CD4-positive, alpha-beta T cell treated with Interleukin-4 for 4 hours (primary cell): ENCODE results near the gene CENPE.

ENCODE experiments used
- DNase-seq: peaks from one replicate; pipeline ENCODE4 v3.0.0-alpha.2; 2020

Gene CENPE

DNA sequence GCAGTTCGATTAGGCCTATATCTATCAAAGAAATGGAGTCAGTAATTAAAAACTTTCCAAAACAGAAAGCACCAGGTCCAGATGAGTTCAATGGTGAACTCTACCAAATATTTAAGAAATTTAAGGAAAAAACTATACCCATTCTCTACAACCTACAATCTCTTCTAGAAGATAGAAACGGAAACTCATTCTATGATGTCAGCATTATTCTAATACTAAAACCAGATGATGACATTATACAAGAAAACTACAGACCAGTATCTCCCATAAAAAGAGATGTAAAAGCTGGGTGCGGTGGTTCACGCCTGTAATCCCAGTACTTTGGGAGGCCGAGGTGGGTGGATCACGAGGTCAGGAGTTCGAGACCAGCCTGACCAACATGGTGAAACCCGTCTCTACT lies 69.0 kb downstream of the CENPE start:
- DNase-seq, result no peak

DNA sequence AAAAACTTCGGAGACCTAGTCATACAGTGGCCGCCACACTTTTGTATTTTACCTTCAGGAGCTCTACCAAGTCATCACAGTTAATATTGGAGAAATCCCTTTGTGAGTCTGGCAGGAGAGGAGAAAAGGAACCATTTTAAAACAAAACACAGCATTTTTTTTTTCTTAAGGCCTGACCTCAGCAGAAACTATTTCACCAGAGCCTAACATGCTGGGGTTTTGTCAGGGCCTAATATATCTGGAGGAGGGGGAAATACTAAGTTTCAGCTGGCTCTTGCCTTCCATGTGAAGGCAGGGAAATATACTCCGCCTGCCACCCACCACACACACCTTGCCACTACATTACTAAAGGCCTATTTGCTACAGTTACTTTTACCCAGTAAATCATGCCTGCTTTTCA lies 72.0 kb downstream of the CENPE start:
- DNase-seq, result no peak

DNA sequence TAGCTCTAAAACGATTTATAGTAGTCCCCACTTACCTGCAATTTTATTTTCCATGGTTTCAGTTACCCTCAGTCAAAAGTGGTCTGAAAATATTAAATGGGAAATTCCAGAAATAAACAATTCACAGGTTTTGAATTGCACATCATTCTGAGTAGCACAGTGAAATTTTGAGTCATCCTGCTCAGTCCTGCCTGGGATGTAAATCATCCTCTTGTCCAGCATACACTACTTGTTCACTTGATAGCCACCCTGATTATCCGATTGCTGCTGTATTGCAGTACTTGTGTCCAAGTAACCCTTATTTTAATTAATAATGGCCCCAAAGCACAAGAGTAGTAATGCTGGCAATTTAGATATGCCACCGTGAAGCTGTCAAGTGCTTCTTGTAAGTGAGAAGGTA lies 75.0 kb downstream of the CENPE start:
- DNase-seq, result no peak

DNA sequence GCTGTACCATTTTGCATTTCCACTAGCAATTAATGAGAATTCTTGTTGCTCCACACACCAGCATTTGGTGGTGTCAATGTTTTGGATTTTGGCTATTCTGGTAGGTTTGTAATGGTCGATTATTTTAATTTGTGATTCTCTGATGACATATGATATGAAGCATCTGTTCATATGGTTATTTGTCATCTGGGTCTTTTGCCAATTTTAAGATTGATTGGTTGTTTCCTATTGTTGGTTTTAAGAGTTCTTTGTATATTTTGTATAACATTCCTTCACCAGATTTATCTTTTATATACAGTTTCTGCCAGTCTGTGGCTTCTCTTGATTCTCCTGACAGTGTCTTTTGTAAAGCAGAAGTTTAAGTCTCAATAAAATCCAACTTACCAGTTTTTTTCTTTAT lies 80.0 kb downstream of the CENPE start:
- DNase-seq, result no peak

DNA sequence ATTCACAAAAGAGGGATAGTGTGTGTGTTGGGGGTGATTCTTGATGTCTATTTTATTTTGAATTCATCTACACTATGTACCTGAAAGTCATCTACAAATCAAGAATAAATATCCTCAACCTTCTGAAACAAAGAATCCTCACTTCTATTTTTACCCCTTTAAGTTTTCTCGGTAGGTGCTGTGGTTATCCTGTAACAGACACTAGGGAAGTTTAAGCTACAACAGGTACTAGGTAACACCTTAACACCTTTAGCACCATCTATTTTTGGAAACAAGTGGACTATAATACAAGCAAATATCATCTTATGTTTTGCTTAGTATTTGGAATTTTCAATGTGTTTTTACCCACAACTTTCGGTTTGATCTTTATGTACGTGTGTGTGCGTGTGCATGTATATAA lies 86.5 kb downstream of the CENPE start:
- DNase-seq, result no peak

DNA sequence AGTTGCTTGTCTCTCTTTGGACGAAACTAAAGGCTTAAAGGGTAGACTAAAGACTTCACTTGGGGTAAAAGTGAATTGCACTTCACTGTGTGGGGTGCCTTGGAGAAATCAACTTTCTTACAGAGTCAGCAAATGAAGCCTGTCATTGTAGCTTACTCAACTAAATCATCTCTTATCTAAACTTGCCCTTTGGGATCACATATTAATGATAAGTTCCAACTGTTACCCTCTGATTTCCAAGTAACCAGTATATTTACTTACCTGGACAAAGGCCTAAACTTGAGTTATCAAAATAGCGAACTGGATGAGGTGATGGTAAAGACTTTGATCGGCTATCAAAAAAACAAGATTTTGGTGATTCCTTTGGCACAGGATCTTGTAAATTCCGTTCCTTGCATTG lies 89.6 kb downstream of the CENPE start:
- no peak for DNase-seq

DNA sequence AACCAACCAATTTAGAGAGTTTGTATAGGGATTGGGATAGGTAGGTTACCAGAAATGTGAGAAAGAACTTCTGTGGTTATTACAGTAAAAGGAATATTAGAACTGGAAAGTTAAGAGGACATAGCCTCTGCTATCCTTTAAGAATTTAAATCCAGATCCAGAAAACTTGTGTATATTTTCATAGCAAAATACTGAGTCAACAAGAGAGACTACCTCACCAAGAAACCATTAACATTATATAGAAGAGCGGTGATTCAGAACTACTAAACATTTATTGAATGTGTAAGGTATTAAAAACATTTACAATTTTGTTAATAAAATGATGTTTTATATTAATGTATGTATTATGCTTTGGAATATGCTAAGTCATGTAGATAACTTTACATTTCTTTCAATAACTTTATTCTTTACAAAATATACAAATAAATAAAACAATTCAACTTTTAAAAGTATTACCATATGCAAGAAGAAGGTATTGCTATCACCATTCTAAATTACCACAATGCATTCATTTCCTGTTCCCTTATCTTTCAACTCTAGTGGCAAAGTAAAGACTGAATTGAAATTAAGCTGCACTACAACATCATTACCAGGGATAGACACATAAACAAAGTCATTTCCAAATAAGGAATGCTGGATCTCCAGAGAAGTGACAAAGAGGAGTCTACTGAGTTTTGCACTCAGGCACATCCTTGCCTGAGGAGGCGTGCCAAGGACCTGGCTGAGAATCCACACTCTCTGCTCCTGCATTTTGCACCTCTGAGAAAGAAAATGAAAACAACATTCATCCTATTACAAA lies 92.4 kb downstream of the CENPE start:
- DNase-seq, result no peak

DNA sequence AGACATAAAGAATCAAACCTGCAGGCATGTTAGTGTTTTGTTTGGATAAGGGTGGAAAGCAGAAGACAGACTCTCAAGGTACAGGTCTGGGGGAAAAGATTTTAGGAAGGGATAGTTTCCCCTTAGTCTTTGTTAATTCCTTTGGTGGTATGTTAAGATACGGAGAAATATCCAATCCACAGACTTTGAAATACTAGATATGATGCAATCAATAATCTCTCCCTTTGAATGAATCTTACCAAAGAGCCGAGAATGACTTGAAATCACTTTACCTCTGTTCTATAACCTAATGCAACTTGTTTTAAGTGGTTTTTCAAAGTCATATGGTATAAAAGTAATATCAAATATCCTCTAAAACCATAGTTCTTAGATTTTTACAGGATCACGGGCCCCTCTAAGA lies 93.3 kb downstream of the CENPE start:
- no peak for DNase-seq

DNA sequence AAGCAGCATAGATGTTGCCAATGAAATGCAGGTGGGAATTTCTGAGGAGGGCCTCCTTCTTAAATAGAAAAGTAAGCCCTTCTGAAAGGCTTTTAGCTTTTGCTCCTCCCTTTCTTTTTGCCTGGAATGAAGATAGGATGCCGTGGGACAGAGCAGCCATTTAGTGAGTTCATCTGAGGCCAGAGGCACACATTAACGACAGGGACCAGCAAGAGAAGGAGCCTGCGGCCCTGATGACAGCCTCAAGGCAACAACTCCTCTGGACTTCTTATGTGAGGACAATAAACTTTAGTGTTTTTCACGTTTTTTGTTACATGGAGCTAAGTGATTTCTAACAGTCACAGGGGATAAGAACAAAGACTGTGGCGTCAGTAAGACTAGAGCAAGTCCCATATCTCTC lies 97.5 kb downstream of the CENPE start:
- DNase-seq, result no peak

DNA sequence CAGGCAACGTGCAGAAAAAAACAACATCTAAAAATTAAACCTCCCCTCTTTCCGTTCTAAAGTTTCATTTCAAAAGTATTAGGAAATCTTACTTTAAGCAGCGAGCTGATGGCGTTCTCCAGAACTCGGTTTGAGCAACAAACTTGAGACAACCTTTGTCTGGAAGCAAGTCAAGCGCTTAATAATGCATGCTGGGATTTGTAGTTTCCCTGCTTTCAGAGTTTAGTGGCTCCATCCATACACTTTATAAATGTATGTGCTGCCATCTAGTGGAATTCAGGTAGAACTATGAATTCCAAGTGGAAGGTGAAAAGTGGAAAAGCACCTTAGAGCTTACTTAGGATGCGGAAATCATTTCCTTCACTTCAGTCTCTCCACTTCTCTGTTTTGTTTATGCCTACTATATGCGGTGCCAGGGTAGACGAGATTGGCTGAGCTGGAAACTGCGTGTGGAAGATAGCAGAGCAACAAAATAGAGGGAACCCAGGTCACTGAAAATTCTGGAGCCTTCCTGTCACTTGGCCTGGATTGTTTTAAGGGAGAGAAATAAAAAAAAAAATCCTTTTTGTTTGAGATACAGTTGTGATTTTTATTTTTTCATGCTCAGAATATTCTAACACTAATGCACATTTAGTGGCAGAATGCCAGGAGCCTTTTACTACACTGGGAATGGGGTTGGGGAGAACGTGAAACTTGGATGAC lies 98.3 kb downstream of the CENPE start, which contains the start of gene BDH2:
Gene BDH2 (minus strand): TSS at position 144 of the 702 bp plus-strand sequence. CDS start 3,580 bp downstream, outside the sequence.
- DNase-seq, result peak; percentile 91

DNA sequence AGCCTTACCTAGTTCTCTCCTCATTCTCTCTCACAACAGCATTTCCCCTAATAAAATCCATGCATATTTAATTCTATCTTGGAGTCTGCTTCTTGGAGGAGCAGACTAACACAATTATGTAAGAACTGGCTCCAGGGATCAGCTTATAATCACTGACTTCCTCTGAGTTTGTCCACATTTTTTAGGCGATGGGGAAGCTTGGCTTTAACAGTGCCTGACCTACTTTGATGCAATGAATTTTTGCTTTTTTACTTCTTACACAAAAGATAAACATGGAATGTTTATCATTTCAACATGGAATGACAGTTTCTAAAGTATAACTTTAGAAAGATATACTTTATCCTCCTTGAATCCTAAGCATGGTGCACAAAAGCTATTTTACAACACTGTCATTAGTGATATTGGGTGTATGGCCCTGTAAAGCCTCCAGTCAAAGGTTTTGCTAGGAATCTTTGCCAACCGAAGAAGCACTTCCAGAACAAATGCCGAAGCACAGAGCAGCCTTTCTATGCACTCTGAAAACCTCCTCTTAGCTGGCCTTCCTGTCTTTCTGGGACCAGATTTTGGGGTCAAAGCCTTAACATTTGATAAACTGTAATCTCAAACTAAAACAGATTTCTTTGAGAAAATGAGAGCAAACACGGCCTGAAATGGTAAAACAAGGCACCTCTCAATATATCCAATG lies 99.2 kb downstream of the CENPE start:
- no peak for DNase-seq

DNA sequence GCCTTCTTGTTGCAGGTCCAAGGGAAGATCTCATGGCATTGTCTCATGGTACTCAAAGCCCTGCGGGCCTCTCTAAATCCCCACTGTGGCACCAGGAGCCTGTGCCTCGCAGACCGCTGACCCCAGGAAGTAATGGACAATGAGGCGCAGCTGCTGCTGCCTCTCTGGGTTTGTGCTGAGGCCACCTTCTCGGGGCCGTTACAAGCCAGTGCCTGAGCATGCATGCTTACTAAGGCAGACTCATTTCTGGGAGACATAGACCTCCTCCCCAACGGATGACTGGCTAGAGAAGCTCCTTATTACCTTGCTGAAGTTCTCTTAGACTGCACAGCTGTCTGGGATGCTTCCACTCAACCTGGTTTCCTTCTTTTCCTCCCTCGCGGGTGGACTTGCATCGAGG lies 99.8 kb downstream of the CENPE start:
- DNase-seq, result no peak

DNA sequence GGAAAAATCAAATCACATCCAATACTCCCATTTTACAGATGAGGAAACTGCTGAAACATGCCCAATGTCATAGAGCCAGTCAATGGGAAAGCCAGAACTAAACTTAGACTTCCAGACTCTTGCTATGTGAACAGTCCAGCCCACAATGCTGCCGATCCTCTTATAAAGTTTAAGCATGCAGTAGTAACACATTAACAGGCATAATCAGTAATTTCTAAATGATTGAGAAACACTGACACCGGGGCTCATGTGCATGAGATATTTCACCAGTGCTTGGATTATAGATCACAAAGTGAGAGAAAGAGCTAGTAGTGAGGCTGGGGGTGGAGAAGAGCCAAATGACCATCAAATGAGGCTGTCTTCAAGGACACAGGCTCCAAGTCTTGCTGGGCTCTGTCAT lies 101.0 kb downstream of the CENPE start:
- DNase-seq, result no peak

DNA sequence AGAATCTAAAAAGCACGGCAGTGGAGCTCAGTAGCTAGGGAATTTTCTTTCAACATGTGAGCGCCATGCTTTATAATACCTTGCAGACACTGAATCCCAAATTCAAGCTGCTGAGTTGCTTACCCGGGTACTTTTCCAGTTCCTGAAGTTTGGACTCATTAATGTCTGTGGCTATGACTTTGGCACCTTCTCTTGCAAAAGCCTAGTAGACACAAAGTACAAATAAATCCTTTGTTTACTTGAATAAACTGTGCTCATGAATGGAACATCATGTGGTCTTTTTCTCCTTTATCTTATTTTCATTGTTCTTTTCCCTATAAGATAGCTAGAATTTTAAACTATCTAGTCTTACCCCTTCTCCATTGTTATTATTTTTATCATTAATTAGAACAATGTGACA lies 103.1 kb downstream of the CENPE start:
- no peak for DNase-seq

DNA sequence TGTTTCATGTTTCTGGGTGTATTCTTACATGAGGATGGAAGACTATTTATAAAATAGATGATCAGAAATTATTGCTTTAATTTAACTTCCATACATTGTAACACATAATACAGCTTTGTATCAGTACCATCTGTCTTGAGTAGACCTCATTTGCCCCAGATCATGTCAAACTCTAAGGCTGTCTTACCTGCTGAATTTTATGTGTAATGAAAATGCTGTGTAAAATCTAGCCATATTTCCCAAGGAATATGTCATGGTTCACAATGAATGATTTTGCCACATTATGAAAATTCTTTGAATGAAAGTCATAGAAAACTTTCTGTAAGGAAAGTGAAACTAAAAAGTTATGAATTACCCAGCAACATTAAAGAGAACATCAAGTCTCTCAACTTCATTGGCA lies 105.9 kb downstream of the CENPE start:
- DNase-seq, result no peak

DNA sequence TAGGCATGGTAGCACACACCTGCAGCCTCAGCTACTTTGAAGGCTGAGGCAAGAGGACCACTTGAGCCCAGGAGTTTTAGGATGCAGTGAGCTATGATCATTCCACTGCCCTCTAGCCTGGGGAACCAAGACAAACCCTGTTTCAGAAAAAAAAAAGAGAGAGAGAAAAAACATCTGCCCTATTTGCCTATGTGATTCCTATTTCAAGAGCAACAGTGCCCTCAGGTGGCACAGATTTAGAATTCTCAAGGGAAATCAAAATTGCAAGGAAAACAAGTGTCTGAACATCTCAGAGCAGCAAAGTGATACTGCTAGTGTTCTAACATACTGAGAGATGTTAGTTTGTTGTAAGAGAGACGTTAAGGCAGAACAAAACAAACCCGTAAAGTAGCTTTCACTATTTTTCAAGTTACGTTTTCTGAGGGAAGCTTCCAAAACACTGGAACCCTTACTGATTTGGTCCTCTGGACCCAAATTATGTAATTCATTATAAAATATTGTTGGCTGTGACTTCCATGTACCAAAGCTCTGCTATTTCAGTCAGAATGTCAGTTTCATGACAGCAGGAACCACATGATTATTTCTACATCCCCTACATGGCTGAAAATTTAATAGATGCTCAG lies 106.4 kb downstream of the CENPE start:
- DNase-seq, result peak; percentile 74

DNA sequence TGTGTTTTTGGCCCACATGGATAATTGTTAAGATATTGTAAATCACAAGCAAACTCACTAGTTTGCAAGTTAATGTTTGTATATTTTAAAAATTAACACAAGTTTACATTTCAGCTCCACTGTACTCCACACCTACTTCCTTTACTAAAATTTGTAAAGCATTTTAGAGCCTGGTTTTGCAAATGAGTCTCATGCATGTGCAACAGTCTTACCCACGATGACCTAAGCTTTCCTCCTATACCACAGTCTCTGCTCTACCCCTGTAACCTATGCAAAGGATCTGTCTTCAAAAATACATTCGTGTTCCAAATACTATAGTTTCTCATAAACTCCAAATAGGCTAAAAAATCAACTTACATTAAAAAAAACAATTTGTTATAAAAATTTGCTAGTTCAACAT lies 108.7 kb downstream of the CENPE start:
- DNase-seq, result no peak

DNA sequence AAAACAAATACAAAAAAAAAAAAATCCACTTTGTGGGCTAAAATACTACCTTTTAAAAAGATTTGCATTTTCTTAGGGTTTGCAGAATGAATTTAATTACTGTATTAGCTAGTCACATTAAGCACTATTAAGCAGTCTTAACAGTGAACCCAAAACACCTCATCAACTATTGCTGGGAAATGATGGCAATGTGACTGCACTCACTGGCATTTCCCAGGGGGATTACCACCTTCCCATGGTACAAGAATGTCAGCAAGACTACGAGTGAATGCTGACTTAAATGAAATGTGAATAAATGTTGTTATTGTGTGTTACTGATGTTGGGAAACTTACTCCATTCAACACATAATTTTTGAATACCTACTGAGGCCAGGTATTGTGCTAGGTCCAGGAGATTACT lies 111.6 kb downstream of the CENPE start:
- DNase-seq, result no peak

DNA sequence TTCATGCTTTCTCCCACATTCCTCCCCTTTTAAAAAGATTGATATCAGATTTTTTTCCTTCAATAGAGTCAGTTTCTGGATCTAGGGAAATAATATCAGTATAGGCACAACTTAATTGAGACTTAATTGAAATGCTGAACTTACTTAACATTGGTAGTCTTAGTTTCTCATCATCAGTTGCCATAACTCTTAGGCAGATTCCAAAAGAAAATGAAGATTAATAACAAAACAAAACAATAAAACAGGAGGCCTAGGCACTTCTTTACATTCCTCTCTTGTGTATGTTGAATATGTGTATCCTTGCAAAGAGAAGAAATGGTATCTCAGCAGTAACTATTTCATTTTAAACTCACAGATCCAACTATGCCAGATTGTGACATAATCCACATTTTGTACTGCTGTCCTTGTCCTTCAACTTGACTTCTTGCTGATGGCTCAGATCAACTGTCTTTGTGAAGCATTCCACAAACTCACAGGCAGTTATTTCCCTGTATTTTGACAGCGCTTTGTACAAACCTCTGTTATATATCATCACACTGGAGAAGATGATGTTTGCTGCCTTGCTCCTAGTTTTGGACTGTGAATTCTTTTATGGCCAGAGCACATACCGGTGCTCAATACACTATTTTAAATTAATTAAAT lies 112.5 kb downstream of the CENPE start:
- no peak for DNase-seq

DNA sequence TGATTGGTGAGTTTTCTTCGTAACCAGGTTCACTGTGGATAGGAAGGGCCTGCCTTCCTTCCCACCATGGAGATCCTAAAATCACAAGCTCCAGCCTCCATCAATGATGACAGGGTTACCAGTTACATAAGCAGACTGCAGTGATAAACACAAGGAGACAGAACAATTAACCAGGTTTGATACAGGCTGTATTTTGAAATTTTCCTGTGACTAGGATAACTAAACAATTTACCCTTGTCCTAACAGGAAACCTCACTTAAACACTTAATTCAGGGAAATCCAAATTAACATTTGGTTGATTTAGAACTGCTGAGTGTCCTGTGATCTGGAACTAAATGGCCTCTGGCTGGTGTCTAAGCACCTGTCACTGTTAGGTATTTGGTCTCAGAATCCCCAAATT lies 118.5 kb downstream of the CENPE start:
- DNase-seq, result no peak

DNA sequence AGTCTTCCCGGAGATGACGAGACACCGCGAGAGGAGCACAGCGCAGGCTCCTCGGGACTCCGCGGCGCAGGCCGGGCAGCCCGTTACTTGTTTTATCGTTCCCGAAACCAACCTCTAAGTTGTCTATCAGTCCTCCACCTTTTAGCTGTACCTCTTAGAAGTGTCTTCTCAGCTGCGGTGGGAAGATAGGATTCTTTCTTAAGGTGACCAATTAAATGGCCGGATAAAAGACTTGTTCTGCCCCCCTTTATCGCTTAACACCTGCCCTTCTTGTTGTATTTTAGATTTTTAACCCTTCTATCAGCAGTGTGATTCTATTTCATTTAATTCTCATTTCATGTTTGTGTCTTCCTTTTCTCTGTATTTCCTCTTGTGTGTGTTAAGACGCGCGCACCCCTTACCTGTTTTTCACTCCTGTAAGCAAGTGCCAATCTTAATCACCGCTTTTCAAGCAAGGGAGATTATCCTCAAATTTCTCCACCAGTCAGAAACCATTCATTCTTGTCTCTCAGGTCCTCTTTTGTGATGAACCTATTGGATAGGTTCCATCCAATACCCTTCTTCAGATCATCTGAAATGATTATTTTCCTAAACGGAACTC lies 121.3 kb downstream of the CENPE start, which contains the start of gene SLC9B2:
Gene SLC9B2 (minus strand): TSS at position 15 of the 601 bp plus-strand sequence. CDS start 9,211 bp downstream, outside the sequence.
- DNase-seq, result peak; percentile 41
